GM12875 (cell line): Measurements from ENCODE around the gene COL9A2.

Experiments used
- H3K4me3 ChIP-seq: one replicate; pipeline ENCODE4 v1.5.1; 2011; ENCODE audit warnings: low read depth, low read length, control low read depth
- TF ChIP-seq, protein P1 (sequence below): IDR thresholded peaks from 2 replicates; pipeline ENCODE4 v1.5.1; 2011; ENCODE audit warnings: low read depth, mild to moderate bottlenecking, control low read depth, inconsistent platforms, low read length, moderate library complexity, borderline replicate concordance; ENCODE audit not compliant: insufficient read depth

Gene COL9A2

GRCh38 chr1:40268211-40268610, 48.9 kb downstream of the COL9A2 start:
- TF ChIP-seq, protein P1, sequence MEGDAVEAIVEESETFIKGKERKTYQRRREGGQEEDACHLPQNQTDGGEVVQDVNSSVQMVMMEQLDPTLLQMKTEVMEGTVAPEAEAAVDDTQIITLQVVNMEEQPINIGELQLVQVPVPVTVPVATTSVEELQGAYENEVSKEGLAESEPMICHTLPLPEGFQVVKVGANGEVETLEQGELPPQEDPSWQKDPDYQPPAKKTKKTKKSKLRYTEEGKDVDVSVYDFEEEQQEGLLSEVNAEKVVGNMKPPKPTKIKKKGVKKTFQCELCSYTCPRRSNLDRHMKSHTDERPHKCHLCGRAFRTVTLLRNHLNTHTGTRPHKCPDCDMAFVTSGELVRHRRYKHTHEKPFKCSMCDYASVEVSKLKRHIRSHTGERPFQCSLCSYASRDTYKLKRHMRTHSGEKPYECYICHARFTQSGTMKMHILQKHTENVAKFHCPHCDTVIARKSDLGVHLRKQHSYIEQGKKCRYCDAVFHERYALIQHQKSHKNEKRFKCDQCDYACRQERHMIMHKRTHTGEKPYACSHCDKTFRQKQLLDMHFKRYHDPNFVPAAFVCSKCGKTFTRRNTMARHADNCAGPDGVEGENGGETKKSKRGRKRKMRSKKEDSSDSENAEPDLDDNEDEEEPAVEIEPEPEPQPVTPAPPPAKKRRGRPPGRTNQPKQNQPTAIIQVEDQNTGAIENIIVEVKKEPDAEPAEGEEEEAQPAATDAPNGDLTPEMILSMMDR: no peak
- no peak overlapping the region for H3K4me3 ChIP-seq

DNA sequence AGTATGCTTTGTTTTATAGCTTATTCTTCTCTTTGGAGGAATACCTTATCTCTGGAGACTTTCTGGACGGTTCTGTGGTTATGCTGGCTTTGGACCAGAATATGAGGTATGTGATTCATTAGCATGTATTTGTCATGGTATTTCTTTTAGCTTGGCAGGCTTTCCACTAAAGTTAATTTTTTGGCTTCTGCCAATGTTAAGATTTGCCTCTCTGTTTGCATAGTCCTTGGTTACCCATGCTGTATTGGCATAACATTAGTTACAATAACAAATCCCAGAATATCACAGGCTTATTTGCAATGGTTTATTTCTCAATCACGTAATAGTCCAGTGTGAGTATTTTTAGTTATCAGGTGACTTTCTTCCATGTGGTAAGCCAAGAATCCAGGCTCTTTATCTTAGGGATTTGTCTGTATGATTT, 49.3 kb downstream of the COL9A2 start:
- no peak overlapping the region for H3K4me3 ChIP-seq
- TF ChIP-seq, protein P1: no peak

GRCh38 chr1:40266786-40267535, 50.1 kb downstream of the COL9A2 start:
- no peak overlapping the region for H3K4me3 ChIP-seq
- TF ChIP-seq, protein P1: no peak

- H3K4me3 ChIP-seq: no peak overlapping the region
- TF ChIP-seq, protein P1: no peak
Observed at GRCh38 chr1:40265919-40266318, 51.2 kb downstream of the COL9A2 start.

DNA sequence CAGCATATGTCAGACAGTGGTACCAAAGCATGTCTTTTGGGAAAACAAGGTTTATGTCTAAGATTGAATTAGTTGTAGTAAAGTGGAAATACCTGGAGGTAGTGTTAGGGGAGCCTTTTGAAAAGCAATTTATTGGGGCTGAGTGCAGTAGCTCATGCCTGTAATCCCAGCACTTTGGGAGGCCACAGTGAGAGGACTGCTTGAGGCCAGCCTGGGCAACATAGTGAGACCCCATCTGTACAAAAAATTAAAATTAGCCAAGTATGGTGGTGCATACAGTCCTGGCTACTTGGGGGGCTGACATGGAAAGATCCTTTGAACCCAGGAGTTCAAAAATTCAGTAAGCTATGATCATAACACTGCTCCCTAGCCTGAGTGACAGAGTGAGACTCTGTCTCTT, 51.8 kb downstream of the COL9A2 start:
- no peak overlapping the region for H3K4me3 ChIP-seq
- TF ChIP-seq, protein P1: no peak

DNA sequence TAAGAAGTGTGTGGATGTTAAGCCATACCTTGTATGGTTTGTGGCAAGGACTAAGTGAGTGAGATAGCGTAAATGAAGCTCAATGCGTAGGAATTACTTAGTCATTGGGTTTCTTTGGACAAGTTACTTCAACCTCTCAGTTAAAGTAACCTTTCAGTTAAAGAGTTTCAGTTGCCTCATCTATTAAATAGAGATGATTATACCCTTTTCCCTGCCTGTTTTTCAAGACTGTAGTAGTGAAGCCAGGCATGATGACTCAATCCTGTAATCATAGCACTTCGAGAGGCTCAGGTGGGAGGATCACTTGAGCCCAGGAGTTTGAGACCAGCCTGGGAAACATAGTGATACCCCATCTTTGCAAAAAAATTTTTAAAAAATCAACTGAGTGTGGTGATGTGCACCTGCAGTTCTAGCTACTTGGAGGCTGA, 52.7 kb downstream of the COL9A2 start:
- no peak overlapping the region for H3K4me3 ChIP-seq
- TF ChIP-seq, protein P1: no peak

- H3K4me3 ChIP-seq: peak overlapping the region; percentile 86
Observed at GRCh38 chr1:40258445-40258769, 58.7 kb downstream of the COL9A2 start.

More at GRCh38 chr1:40258445-40258769, 58.7 kb downstream of the COL9A2 start:
- TF ChIP-seq, protein P1: no peak
